Activated CD4-positive, alpha-beta T cell treated with anti-CD3 and anti-CD28 coated beads for 24 hours (primary cell): ENCODE measurements around the gene MIPEP.
"Not testable (repeated sequence)": the region's sequence is repeated elsewhere in the genome, so short reads cannot be mapped to it uniquely, and the experiment has no call there.

Source experiments
- DNase-seq, 2 donors: peaks; one replicate each; pipeline ENCODE4 v3.0.0-alpha.2; 2020; ENCODE audit warnings: low read depth in 2 of 2

MIPEP gene

DNA sequence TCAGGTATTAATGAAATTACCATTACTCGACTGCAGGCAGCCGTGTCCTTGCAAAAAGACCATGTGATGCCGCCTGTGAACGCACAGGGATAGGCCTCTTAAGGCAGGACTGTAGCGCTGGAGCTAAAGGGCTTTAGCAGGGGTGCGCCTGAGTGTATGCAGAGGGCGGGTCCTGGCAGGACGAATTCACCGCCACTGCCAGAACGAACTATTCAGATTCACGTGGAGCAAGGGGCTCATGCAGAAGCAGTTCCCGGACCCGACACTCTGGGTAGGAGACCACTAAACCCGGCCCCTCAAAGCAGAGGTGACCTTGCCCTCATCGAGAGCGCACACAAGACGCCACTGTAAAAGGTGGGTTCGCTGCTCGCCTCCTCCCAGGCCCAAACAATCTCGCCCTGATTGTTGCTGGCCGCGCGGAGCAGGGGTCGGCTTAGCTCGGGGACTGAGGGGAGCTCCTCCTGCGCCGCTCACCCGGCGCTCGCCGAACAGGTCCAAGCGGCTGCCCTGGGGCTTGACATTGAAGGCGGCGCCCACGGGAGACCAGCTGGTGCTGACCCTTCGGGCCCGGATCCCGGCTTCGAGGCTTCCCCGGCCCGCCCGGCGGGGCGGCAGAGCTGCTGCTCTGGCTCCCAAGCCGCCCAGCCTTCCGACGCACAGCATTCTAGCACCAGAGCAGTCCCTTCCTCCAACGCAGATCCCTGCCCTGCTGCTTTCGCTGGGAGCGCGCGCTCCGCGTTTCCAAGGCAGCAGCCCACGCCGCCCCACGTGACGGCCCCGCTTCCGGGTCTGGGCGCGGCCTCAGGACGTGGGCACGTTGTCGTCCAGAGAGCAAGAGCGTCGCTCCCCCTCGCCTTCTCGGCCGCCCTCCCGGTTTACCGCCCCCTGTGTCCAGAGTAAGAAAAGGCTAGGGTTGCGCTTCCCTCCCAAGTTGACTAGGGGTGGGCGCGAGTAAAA lies at the start of gene MIPEP:
Gene MIPEP, minus strand, starts transcription at position 743 of the 957 bp plus-strand sequence. Its CDS starts 80 bp downstream, at position 663.
- DNase-seq, result peak; percentile 89

DNA sequence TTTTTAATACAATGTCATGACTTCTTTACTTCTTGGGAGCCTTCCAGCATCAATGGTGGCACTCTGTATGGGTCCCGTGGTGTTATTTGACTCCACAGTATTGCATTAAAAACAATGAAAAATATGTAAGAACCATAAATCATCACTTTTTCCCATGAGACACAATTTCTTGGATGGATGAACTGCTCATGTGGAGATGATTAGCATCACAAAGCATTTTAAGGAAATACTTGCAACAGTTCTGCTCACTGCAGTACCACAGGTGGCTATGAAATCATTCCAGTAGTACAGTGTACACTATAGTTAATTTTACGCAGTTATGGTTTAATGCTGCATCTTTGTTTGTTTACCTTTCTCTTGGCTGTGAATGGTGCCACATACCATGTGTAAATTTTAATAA lies 45.3 kb upstream of the MIPEP start:
- no peak for DNase-seq

DNA sequence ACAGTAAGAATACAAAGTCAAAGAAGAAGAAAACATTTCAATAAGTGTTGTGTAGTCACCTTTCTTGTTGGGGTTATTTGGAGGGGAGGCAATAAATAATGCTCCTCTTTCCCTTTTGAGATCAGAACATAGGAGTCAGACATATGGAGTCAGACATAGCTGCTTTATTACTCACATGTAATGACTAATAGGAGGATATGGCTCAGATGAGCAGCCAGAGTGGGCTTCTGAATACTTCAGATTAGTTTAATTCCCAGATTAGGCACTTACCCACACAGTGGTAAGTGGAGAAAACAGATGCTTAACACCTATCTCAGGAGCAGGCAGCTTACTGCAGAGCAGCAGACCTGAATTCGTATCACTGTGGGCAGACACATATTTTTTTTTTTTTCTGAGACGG lies 39.8 kb upstream of the MIPEP start:
- no peak for DNase-seq

DNA sequence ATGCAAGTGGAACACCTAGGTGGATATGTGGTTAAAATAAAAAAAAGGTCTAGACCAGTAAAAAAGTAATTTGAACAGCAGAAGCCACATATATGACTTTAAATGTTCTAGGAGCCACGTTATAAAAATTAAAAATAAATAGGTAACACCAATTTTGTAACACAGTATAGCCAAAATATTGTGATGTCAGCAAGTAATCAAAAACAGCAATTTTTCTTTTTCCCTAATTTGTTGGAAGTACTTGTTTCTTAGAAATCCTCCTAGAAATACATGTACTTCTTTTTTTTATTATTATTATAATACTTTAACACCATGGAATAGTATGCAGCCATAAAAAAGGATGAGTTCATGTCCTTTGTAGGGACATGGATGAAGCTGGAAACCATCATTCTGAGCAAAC lies 33.8 kb upstream of the MIPEP start:
- no peak for DNase-seq

DNA sequence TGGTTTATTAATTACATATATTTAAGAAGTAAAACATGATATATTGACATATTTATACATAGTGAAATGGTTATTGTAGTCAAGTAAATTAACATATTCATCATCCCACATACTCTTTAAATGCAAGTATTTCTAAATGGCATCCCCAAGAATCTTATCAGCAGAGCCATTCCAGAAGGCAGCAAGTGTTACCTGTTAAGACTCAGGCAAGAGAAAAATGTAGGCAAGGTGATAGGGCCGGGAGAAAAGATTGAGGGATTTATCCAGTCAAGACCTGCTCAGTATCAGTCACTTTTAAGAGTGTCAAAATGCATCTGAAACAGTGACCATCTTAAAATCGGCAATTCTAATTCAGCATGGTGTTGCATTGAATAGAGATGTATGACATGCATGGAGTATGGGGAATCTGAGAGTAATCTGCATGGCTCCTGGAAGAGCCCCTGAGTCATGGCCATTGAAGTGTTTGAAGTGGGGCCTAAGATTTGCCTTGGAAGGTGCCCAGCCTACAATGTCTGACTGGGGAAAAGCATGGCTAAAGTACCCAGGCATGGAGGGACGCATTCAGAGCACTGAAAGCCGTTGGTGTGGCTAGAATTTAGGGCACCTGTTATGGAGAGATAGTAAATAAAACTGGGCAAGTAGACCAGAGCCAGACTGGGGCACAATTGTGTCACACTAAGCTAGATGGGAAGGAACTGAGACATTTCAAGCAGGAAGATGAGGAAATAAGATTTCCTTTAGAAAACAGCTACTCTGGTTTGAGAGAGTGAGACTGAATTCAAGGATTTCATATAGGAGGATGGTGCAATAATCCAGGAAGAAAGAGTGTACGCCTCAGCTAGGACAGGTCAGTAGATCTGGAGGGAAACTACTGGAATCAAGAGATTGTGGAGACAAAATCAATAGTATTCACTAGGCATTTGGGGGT lies 33.1 kb upstream of the MIPEP start:
- no peak for DNase-seq

DNA sequence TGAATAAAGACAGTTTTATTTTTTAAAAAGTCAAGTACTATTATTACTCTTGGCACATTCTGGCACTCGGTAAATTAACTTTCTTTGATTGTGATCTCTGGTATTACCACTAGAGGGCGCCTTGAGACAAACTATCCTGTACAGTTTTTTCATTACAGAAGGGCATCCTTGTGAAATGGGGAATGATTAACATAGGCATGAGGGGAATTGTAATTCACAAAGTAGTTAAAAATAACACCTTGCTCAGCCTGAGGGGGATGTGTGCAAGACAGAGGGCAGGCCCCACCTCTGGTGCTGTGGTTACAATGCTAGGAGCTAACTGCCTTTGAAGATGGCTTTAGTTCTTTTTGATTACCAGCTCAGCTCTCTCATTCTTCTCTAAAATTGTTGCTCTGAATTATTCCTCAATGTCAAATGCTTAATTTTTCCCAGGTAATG lies 32.3 kb upstream of the MIPEP start:
- DNase-seq, result no peak

DNA sequence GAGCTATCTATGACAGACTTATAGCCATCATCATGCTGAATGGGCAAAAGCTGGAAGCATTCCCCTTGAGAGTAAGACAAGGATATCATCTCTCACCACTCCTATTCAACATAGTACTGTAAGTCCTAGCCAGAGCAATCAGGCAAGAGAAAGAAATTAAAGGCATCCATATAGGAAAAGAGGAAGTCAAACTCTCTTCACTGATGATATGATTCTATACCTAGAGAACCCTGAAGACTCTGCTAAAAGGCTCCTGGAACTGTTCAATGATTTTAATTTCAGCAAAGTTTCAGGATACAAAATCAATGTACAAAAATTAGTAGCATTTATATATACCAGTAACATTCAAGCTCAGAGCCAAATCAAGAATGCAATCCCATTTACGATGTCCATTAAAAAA lies 29.8 kb upstream of the MIPEP start:
- DNase-seq, result no peak

DNA sequence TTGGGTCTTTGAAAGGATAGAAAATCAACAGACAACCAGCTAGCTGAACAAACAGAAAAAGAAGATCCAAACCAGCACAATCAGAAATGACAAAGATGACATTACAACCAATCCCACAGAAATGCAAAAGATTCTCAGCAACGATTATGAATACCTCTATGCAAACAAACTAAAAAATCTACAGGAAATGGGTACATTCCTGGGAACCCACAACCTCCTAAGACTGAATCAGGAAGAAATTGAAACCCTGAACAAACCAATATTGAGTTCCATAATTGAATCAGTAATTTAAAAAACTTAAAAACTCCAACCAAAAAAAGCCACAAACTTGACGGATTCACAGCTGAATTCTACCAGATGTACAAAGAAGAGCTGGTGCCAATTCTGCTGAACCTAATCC lies 29.0 kb upstream of the MIPEP start:
- no peak for DNase-seq

DNA sequence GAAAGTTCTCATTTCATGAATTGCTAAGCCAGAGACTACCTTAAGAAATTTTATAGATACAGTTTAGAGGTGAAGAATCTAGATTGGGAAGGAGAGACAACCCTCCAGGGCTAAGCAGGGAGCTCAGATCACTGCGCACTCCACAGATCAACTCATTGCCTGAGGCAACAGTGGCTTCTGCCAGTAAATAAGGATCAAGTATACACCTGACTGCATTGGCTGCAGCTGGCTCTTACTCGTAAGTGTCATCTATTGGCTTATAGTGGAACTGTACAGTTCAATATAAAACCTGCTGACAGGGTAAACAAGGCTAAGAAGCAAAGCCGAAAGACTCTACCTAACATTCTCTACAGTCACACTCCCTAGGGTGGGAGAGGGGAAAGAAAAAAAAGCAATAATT lies 26.1 kb upstream of the MIPEP start:
- DNase-seq, result no peak

DNA sequence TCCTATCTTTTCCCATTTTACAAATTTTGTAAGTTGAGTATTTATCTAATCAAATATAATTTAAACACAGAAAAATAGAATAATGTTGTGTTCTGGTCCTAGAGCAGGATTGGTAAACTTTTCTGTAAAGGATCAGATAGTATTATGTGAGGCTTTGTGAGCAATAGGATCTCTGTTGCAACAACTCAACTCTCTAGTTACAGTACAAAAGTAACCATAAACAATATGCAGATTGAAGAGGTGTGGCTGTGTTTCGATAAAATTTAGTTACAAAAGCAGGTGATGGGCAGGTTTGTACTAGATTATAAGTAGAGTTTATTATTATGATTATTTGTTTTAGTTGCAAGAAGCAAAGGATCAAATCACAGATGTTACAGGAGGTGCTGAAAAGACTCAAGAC lies 23.3 kb upstream of the MIPEP start:
- DNase-seq, result no peak

DNA sequence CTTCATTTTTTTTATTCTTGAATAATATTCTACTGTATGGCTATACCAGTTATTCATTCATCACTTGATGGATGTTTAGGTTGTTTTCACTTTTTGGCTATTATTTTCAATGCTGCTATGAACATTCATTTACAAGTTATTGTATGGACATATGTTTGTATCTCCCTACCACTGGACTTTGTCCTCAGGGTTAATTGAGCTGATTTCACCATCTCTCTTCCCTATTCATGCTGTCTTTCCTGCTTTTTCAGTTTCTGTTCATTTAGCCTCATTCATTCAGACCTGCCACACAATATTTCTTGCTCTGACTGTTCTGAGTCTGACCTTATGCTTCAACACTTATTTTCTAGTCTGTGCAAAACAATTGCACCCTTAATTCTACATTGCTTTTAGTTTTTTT lies 20.4 kb upstream of the MIPEP start:
- no peak for DNase-seq

DNA sequence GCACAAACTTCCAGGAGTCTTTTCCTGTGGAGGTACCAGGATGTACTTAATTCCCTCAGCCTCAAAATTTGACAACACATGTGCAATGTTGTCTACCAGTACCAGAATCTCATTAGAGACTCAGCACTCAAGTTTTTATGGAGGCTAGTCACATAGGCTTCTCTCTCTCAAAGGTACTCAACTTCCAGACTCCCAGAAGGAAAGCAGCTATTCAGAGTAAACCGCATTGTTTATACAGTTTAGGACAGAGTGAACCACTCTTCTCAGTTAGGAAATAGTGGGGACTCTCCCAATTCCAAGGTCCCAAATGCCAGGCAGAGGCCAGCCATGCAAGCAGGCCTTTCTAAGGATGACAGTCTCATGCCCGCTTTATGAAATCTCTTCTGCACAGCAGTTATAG lies 16.6 kb upstream of the MIPEP start:
- no peak for DNase-seq

DNA sequence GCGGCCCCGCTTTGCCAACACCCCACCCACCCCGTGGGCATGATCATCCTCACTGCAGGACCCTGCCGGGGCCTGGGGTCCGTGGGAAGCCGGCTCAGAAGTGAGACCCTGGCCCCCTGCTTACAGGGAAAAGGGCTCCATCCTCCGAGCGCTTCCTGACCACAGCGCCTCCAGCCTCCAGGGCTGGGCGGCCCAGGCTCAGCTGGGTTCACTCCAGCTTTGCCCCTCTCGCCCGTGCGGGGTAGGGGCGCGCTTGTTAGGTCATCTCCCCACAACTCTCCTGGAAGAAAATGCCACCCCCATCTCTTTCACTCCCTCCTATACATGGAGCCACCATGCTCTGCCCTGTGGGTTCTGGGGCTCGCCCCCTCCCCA lies 14.7 kb upstream of the MIPEP start:
- DNase-seq, result no peak

DNA sequence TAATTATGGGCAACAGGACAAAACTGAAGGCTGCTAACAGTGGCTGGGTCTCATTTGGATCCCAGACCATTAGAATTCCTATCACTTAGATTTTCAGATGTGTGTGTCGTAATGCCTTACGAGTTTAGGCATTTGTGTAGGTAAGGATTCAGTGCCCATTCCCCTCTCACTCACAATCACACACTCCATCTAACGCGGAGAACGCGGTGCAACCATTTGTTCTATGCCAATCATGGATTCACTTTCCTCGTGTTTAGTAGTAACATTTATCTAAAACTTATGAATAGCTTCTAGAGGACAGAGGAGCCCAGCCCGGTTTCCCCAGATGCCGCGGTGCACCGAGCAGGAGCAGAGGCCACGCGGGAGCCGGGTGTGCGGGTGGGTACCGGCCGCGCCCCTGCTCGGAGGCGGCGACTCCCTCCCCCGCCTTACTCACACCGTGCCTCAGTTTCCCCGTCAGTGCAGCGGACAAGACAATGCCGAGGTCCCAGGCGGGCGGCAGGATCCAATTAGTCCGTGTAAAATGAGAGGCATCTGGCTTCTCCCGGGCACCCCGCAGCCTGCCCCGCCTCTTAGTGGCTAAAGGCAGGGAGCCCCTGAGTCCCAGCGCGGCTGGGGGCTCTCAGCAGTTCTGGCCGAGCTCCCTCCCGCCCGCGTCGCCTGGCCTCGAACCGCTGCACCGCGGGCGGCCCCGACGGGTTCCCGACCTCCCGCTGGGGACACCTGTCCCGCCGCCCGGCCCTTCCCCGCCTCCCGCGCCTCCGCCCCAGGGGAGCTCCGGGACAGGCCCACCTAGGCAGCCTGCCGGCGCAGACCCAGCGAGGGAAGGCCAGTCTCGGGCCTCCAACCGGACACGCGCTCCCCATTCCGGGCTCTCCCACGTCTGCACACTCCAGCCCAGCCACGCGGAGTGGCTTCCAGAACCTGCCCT lies 14.0 kb upstream of the MIPEP start:
- DNase-seq, result no peak

DNA sequence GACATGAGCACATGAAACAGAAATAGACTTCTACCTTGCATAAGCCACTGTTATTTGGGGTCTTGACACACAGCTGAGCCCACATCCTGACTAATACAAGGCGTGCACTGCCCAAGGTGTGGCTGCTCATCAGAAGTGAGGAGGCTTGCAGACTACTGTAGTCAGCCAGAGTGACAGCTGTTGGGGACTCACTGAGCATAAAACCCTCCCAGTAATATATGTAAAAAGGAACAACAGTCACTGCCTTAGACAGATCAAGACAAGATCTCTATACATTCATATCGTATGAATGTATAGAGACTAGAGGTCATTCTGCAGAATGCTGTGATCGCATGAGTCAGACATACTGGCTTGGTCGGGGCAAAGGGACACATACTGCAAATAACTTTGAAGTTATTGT lies 12.2 kb upstream of the MIPEP start:
- DNase-seq, result no peak

DNA sequence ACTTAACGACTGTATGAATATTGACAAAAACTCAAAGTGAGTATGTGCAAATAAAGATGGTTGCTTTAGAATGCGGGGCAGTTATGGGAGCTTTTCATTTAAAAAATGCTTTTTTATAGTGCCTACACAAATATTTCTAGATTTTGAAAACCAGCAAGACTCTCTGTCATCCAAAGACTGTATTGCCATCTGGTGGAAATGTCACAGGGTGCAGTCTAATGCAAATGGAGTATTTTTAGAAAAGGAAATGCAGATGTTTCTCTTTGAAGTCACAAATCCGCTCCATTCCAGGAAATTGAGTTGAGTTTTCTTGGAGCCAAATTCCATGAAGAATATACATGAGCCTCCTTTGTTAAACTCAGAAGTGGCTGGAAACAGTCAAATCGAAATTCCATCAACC lies 10.4 kb upstream of the MIPEP start:
- DNase-seq, result no peak

DNA sequence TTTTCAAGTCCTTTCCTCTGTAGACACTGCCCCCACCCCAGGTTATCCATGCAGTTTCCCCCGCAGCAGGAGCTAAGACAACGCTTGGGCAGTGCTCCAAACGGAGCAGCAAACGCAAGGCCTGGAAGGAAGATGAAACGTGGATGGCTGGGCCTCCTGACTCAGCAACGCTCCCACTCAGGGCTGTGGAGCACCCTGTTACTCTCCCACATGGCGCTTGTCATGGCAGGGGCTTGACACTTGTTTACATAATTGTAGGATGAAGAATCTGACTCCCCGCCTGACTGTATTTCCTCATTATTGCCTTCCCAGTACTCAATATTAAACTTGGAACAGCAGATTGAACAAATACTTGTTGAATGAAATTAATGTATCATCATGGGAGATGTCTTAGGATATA lies 8.9 kb upstream of the MIPEP start:
- DNase-seq, result no peak

DNA sequence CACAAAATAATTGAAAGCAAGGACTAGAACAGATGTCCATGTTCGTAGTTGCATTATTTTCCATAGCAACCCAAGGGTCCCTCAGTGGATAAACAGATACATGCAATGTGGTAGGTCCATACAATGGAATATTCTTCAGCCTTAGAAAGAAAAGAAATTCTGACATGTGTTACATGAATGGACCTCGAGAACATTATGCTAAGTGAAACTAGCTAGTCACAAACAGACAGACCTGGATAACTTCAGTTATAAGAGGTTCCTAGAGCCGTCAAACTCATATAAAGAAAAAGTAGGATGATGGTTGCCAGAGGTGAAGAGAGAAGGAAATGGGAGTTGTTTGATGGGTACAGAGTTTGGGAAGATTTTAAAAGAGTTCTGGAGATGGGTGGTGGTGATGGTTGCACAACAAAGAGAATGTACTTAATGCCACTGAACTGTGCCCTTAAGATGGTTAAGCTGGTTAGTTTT lies 8.3 kb upstream of the MIPEP start, which contains the start of gene C1QTNF9B:
Gene C1QTNF9B, minus strand, starts transcription at position 51 of the 468 bp plus-strand sequence.
- not testable (repeated sequence) for DNase-seq

DNA sequence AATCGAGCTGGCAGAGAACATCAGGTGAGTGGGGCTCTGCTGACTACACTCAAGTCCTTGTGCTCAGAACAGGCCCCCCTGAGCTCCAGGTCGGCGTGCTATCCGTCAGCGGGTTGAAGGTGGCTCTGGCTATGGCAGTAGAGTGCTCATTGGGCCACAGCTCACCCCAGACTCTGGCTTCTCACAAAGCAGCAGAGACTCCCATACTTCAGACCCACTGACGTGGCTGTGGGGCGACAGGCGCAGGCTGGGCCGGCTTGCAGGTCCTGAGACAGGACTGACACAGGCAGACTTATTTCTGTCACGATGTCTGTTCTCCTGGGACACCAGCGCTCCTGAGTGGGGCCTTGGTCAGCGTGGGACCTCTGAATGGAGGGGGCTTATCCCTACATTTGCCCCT lies 5.5 kb upstream of the MIPEP start:
- not testable (repeated sequence) for DNase-seq

DNA sequence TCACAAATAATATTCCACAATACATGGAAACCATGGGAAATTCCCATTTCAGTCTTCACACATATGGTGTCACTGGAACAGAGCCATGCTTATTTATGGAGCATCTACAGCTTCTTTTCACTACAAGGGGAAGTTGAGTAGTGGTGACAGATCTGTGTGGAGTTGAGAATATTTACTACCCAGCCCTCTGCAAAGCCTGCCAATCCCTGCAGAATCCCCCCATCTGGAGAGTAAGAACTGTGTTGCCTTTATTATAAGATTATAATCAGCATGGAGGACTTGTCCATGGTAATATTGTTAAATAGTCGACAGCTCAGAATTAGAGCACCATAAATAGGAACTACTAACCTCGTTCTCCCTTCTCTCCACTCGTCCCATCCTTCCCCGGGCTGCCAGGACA lies 4.6 kb upstream of the MIPEP start:
- DNase-seq, result not testable (repeated sequence)
